HUES6 (cell line): Measurements from ENCODE around the gene TMEM165.

Experiments
- H3K27ac ChIP-seq: 2 replicates; pipeline ENCODE4 v1.7.0; 2013; ENCODE audit warnings: low read depth, mild to moderate bottlenecking, low read length, inconsistent platforms
- H3K27me3 ChIP-seq: 2 replicates; pipeline ENCODE4 v1.6.1; 2013; ENCODE audit warnings: low read length; ENCODE audit not compliant: control insufficient read depth, insufficient read depth
- H3K36me3 ChIP-seq: 2 replicates; pipeline ENCODE4 v1.6.1; 2013; ENCODE audit warnings: low read length; ENCODE audit not compliant: control insufficient read depth, insufficient read depth
- H3K4me1 ChIP-seq: 2 replicates; pipeline ENCODE4 v1.6.1; 2013; ENCODE audit warnings: low read length; ENCODE audit not compliant: control insufficient read depth, insufficient read depth
- H3K4me3 ChIP-seq: 2 replicates; pipeline ENCODE4 v1.5.1; 2013; ENCODE audit warnings: low read depth, low read length
- H3K9ac ChIP-seq: one replicate; pipeline ENCODE4 v1.6.1; 2013; ENCODE audit warnings: mild to moderate bottlenecking, low read length
- H3K9me3 ChIP-seq: 2 replicates; pipeline ENCODE4 v1.6.1; 2013; ENCODE audit warnings: low read depth, low read length; ENCODE audit not compliant: control insufficient read depth, insufficient read depth

TMEM165 gene

GRCh38 chr4:55458164-55458563 lies 62.4 kb downstream of the TMEM165 start:
- H3K9ac ChIP-seq, result no peak overlapping the region
- no peaks in the 10 kb centered on the region for H3K27me3 ChIP-seq
- no peaks in the 10 kb centered on the region for H3K4me1 ChIP-seq
- H3K27ac ChIP-seq, result no peak overlapping the region
- peaks cover 35% of the 10 kb centered on the region for H3K36me3 ChIP-seq
- H3K9me3 ChIP-seq, result no peaks in the 10 kb centered on the region
- H3K4me3 ChIP-seq, result no peak overlapping the region

- no peak overlapping the region for H3K4me3 ChIP-seq
- H3K36me3 ChIP-seq, result peaks cover 33% of the 10 kb centered on the region
- H3K9me3 ChIP-seq, result no peaks in the 10 kb centered on the region
- no peaks in the 10 kb centered on the region for H3K4me1 ChIP-seq
- H3K9ac ChIP-seq, result no peak overlapping the region
- H3K27me3 ChIP-seq, result no peaks in the 10 kb centered on the region
- H3K27ac ChIP-seq, result no peak overlapping the region
Observed at GRCh38 chr4:55458611-55459010, 62.9 kb downstream of the TMEM165 start.

- Histone ChIP-seq H3K36me3 (peaks cover 40% of the 10 kb centered on the region), H3K27ac (no peak overlapping the region), H3K4me1 (peaks cover 4% of the 10 kb centered on the region; the same call in 1 of the 2 replicates), H3K9me3 (no peaks in the 10 kb centered on the region), H3K9ac (no peak overlapping the region), H3K4me3 (no peak overlapping the region), H3K27me3 (no peaks in the 10 kb centered on the region)
Observed at GRCh38 chr4:55466001-55466400, 70.2 kb downstream of the TMEM165 start.

- no peaks in the 10 kb centered on the region for H3K27me3 ChIP-seq
- H3K36me3 ChIP-seq, result peaks cover 43% of the 10 kb centered on the region
Observed at GRCh38 chr4:55468724-55469123, 73.0 kb downstream of the TMEM165 start.

GRCh38 chr4:55469979-55470378 lies 74.2 kb downstream of the TMEM165 start:
- H3K9me3 ChIP-seq, result peaks cover 9% of the 10 kb centered on the region; the same call in 1 of the 2 replicates
- H3K4me1 ChIP-seq, result peaks cover 4% of the 10 kb centered on the region; the same call in 1 of the 2 replicates
- no peak overlapping the region for H3K9ac ChIP-seq
- H3K36me3 ChIP-seq, result peaks cover 46% of the 10 kb centered on the region
- no peak overlapping the region for H3K4me3 ChIP-seq
- H3K27ac ChIP-seq, result no peak overlapping the region
- H3K27me3 ChIP-seq, result no peaks in the 10 kb centered on the region

More at GRCh38 chr4:55468724-55469123, 73.0 kb downstream of the TMEM165 start:
- Histone ChIP-seq H3K9me3 (no peaks in the 10 kb centered on the region), H3K4me3 (no peak overlapping the region), H3K27ac (no peak overlapping the region), H3K9ac (no peak overlapping the region), H3K4me1 (peaks cover 4% of the 10 kb centered on the region; the same call in 1 of the 2 replicates)
